Stimulated activated CD8-positive, alpha-beta memory T cell treated with anti-CD3 and anti-CD28 coated beads, Interleukin-4, amount 100 ng/mL, for 24 hours (primary cell): Measurements from ENCODE around the gene CPE.
A peak's percentile ranks its signal among the peaks of the same experiment; 100 is the strongest.
"Not testable (repeated sequence)": the region's sequence is repeated elsewhere in the genome, so short reads cannot be mapped to it uniquely, and the experiment has no call there.

Experiments
- DNase-seq: peaks from one replicate; pipeline ENCODE4 v3.0.0-alpha.2; 2020; ENCODE audit warnings: low read depth

CPE gene

DNA sequence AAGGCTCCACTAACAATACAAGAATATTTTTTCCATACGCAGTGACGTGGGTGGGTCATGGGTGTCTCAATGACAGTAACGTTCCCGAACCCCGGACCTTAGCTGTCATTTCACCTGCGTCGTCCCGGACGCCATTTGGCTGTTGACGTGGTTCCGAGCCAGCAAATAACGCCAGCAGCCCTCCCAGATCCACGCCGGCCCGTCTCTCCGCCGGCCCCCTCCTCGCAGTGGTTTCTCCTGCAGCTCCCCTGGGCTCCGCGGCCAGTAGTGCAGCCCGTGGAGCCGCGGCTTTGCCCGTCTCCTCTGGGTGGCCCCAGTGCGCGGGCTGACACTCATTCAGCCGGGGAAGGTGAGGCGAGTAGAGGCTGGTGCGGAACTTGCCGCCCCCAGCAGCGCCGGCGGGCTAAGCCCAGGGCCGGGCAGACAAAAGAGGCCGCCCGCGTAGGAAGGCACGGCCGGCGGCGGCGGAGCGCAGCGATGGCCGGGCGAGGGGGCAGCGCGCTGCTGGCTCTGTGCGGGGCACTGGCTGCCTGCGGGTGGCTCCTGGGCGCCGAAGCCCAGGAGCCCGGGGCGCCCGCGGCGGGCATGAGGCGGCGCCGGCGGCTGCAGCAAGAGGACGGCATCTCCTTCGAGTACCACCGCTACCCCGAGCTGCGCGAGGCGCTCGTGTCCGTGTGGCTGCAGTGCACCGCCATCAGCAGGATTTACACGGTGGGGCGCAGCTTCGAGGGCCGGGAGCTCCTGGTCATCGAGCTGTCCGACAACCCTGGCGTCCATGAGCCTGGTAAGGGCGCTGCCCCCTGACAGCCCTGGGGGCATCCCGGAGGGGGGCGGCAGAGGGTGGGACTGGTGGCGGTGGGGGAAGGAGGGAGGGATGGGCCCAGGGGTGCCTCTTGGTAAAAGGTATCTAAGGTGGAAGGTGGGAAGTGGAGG, at the start of gene CPE:
Gene CPE, plus strand, starts transcription at position 264 of the 933 bp plus-strand sequence. Its CDS starts 214 bp downstream, at position 478.
- DNase-seq: peak; percentile 33

DNA sequence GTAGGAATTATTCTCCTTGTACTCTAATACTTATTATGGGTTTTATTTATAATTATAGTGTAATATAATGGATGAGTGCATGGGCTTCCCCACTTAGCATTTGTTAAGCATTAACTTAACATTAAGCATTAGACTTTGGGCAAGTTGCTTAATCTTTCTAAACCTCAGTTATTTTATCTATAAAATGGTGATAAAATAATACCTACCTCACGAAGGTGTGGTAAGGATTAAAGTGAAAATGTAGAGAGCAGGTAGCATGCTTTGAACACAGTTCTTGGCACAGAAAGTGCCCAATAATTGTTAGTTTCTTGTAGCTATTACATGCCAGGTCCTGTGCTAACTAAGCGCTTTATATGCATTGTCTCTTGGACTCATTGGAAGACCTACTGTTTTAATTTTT, 48.7 kb upstream of the CPE start:
- DNase-seq: no peak

GRCh38 chr4:165330666-165331065, 48.1 kb upstream of the CPE start:
- DNase-seq: no peak

GRCh38 chr4:165331359-165331758, 47.4 kb upstream of the CPE start:
- DNase-seq: no peak

DNA sequence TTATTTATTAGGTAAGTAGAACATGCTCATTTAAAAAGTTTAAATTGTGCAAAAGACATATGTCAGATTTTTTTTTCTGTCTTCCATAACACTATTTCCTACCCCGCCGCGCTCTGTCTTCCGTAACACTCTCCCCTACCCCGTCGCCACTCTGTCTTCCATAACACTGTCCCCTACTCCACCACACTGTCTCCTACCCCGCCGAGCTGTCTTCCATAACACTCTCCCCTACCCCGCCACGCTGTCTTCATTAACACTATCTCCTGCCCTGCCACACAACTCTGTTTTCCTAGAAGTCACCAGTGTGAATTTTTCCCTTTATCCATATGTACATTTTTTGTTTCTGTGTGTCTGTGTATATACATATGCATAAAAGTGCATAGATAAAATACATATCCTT, 47.0 kb upstream of the CPE start:
- DNase-seq: no peak

- DNase-seq: no peak
These were observed 46.3 kb upstream of the CPE start for GRCh38 chr4:165332502-165332901.

- DNase-seq: no peak
These were observed 43.6 kb upstream of the CPE start for GRCh38 chr4:165335163-165335703.

GRCh38 chr4:165336743-165337142, 42.1 kb upstream of the CPE start:
- DNase-seq: no peak

- DNase-seq: not testable (repeated sequence)
These were observed 36.5 kb upstream of the CPE start for GRCh38 chr4:165342340-165342739.

DNA sequence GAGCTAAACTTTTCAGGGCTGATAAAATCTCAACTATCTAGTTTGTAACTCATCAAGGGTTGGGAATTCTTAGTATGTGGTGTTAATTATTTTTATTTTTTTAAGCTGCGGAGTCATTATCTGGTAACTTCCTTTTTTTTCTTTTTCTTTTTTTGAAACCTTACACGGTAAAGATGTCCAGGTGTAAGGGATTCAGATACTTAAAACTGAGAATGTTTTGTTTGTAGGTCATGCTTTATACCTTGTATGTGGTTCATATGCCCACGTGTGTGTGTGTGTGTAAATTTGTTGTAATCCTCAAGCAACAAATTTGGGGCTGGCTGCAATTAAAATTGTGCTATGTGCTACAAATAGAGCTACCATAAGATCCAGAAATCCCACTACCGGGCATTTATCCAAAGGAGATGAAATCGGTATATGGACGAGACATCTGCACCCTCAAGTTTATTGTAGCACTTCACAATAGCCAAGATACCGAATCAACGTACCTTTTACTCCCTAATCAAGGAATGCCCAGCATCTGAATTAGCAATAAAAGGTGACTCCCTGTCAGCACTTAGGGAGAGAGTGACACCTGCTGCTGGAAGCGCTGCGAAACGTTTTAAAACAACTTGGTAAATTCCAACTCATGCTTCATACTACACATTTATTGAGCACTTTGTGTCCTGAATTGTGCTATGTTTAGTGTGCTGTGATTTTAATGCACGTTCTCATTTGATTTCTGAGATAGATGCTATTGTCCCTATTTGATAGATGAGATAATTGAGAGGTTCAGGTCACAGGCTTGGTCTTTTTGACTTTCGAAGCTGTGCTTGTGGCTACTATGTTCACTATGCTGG, 35.2 kb upstream of the CPE start:
- no peak for DNase-seq

DNA sequence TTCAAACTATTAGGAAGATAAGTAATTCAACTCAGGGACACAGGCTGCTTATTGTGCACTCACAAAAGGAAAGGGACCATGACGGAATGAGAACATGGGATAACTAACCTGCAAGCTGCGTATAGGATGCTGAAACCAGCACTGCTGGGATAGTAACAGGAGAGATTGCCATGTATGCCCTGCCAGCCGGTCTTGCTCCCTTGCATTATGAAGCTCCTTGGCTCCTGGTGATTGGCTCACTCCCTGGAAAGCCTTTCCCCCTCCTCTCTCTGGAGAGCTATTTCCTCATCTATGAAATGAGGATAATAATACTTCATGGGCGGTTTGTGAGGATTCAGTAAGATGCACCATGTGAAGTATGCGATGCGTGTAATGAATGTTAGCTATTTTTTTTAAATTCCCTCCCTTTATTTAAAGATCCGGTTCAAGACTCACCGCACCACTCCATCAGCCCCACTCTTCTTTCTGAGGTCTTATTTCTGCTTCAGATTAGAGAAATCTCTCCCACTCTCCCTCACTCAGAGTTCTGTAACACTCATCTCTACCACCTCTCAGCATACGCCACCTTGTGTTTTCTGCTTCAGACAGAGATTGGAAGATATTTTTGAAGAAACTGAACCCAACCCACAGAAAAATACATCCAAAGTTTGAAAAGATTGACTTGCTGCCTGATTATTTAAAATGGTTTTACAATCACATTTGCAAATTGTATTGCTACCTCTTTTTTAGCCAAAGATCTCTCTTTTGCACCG, 33.0 kb upstream of the CPE start:
- no peak for DNase-seq

DNA sequence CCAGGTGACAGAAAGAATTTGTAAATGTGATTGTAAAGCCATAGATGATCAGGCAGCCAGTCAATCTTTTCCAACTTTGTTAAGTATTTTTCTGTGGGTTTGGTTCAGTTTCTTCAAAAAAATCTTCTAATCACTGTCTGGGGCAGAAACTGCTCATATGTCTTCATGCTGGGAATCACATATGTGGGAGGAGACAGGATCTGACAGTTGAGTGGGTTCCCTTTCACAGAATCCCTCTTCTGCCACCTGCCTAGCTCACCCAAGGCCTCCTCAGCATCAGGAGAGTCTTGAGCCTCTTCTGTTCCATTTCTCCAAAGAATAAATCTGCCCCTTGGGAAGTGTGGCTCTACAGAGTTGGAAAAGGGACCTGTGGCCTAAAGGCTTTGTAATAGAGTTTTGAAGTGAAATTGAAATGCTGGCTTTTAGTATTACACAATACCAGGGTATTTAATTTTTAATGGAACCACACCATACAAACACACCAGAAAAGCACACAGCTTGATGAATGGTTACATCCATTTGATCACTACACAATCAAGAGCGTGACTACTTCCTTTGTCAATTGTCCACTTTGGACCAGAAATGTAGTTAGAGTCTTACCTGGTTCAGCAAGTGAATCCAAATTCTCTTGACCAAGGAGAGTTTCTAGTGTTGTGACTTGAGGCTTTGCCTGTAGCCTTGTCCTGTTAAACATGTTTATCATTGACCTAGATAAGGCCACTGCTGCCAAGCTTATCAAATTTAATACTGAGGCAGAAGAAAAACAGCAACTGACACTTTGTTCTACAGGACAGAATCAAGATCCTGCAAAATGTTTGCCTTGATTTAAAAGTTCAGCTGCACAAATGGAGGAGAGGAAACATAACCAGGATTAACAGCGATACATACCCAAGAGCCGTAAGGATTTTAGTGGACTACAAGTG, 30.9 kb upstream of the CPE start:
- no peak for DNase-seq

GRCh38 chr4:165351359-165352130, 27.3 kb upstream of the CPE start:
- DNase-seq: no peak

DNA sequence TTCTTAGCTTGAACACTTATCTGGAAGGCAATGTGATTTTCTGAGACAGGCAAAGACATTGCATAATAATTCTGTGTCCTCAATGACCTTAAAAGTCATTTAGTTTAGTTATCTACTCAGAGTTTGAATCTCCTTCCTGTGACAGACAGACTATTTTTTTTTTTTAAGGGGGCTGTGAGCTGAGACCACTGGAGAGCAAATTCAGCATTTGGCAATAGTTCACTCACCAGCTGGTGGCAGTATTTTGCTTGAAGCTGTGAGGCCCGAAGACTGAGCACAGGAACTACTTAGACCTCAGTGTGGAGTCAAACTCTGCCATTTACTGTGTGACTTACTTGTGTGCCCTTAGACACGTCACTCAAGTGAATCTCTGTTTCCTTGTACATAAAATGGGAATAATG, 22.9 kb upstream of the CPE start:
- DNase-seq: peak; percentile 8

GRCh38 chr4:165359506-165359905, 19.3 kb upstream of the CPE start:
- DNase-seq: no peak

DNA sequence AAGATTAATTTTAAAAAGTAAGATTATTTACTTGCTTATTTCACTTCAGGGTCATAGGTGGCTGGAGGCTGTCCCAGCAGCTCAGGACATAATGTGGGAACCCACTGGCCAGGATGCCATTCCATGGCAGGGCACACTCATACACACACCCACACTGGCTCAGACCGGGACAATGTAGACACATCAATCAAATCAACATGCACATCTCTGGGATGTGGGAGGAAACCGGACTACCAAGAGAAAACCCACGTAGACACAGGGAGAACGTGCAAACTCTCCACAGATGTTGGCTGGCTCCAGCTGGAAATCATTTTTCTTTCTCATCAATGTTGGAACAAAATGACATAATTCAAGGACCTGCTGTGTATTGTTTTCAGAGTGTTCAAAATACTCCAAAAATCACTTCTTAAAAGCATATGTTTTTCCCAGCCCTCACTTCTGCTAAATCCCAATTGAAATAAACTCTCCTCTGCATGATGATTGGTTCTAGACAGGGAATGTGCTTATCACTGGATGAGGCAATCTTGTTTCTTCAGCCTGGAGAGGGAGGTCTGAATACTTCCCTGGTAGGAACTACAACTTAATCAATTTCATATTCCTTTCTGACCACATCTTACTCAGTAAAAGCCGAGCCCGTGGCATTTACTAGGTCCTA, 18.6 kb upstream of the CPE start:
- DNase-seq: no peak

DNA sequence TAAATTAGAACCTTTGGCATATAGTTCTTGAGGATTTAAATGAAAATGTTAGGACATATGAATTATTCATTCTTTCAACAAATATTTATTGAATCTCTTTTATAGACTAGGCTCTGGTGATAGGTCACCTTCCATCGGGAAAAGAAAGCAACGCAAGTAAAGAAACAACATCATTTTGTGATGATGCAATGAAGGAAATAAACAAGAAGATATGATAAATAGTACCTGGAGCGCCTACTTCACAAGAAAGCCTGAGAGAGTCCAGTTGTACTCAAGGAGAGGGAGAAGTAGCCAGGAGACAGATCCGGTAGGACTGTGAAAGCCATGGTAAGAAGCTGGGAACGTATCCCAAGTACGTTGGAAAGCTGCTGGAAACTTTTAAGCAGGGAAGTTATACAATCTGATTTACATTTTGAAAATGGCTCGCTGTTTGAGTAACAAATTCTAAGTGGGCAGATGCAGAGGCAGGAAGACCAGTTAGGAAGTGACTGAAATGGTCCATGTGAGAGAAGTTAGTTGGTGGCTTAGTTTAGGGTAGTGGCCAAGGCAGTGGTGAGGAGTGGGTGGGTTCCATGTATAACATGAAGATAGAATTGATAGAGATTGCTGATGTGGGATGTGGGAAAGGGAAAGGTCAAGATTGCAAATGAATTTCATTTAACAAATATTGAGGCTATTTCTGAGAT, 17.7 kb upstream of the CPE start:
- no peak for DNase-seq

GRCh38 chr4:165361810-165362209, 17.0 kb upstream of the CPE start:
- DNase-seq: no peak
